ENCODE measurements around the gene TRIM27. TPM values are rescaled to one million over a fixed set of nuclear protein-coding genes. Genes with fewer than 3 reads are reported as not detected.
"Not testable (repeated sequence)": the region's sequence is repeated elsewhere in the genome, so short reads cannot be mapped to it uniquely, and the experiment has no call there.

Gene TRIM27
- total RNA-seq, 1 experiment from 2014 or later: 76.2 TPM

- no peak for DNase-seq (ENCODE audit: low read depth, low spot score)
- in situ Hi-C loops (cut with HindIII; ENCODE audit: low pct_unique_long_range_greater_than_20kb, low sequenced_read_pairs): no loop called here
These were observed 21.6 kb upstream of the TRIM27 start for GRCh38 chr6:28945349-28945748.

GRCh38 chr6:28944412-28944865 lies 20.7 kb upstream of the TRIM27 start:
- peak; percentile 84 for DNase-seq (ENCODE audit: low read depth, low spot score)
- in situ Hi-C loops (cut with HindIII; ENCODE audit: low pct_unique_long_range_greater_than_20kb, low sequenced_read_pairs): no loop called here

DNA sequence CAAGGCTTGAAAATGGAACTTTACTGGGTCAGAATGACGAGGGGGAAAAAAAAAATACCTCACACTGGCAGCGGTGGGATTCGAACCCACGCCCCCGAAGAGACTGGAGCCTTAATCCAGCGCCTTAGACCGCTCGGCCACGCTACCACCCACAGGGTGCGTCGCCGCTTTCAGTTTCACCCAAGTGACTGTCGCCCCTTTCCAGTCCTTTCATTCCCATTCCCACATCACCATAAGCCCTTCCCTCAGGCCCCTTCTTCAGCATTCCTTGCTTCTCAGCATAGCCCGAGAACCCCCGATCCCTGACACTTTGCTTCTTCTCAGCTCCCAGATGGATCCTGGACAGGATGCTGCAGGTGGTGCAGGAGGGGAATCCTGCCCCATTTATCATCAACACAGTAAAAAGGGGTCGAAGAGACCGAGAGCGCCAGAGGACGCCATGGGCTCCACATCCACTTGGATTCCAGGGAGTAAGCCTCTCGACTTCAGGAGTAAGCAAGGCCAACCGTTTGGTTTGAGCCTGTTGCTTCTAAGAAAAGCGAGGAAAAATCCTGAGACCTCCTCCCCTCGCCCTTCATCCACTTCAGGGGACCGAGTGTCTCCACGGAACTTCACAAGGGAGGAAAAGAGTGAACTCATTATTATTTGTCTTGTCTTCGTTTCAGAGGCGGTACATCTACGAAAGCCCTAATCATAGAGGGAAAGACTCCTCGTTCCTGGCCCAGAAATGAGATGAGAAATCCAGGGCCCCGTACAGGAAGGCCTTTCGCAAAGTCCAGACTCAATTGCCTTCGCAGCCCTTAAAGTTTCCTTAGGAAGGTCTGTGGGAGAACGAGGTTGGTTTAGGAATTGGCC lies 20.0 kb upstream of the TRIM27 start:
- DNase-seq (ENCODE audit: low read depth, low spot score): peak; percentile 83
- in situ Hi-C loops (cut with HindIII; ENCODE audit: low pct_unique_long_range_greater_than_20kb, low sequenced_read_pairs): no loop called here

DNA sequence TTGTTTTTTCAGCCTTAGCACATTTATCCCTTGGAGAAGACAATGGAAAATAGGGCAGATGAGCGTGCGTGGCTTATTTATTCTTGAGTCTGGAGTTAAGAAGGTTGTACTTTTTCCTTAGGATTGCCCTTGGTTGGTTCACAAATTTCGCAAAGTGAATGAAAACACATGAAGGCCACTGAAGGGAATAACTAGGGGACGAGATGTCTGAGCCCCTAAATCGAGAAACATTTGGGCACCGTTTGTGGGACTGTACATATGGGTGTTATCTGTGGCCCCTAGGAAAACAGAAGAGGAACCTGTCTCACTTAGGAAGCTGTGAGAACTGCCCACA lies 19.4 kb upstream of the TRIM27 start:
- DNase-seq (ENCODE audit: low read depth, low spot score): no peak
- in situ Hi-C loops (cut with HindIII; ENCODE audit: low pct_unique_long_range_greater_than_20kb, low sequenced_read_pairs): no loop called here

GRCh38 chr6:28941684-28942448 lies 18.1 kb upstream of the TRIM27 start:
- in situ Hi-C loops (cut with HindIII; ENCODE audit: low pct_unique_long_range_greater_than_20kb, low sequenced_read_pairs): no loop called here
- DNase-seq (ENCODE audit: low read depth, low spot score): no peak

- DNase-seq (ENCODE audit: low read depth, low spot score): peak; percentile 92
- in situ Hi-C loops (cut with HindIII; ENCODE audit: low pct_unique_long_range_greater_than_20kb, low sequenced_read_pairs): no loop called here
These were observed 17.3 kb upstream of the TRIM27 start for GRCh38 chr6:28940858-28941683.

DNA sequence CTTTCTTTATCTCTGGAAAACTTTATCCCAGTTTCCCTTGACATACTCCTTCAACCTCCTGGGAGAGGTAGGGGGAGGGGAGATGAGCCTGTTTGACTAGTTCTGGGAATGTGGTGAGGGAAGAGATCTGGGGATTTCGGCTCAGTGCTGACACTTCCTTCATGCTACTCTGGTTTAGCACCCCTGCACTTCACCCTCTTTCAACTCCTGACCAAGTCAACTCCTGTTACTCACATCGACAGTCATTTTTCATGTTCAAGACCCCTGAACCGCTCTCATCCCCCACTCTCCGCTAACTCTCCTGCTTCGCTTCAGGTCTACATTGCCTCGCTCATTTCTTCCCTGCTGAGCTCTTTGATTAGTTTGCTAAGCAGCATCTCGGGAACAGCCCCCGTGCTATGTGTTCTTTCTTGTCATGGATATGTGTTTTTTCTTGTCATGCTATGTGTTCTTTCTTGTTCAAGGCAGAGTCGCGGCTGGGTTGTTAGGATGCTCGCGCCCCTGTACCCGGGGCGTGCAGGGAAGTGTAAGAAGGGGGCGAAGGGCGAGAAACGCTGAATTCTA lies 16.6 kb upstream of the TRIM27 start:
- peak; percentile 72 for DNase-seq (ENCODE audit: low read depth, low spot score)
- in situ Hi-C loops (cut with HindIII; ENCODE audit: low pct_unique_long_range_greater_than_20kb, low sequenced_read_pairs): no loop called here

- DNase-seq (ENCODE audit: low read depth, low spot score): no peak
- in situ Hi-C loops (cut with HindIII; ENCODE audit: low pct_unique_long_range_greater_than_20kb, low sequenced_read_pairs): no loop called here
These were observed 9.3 kb upstream of the TRIM27 start for GRCh38 chr6:28933069-28933468.

DNA sequence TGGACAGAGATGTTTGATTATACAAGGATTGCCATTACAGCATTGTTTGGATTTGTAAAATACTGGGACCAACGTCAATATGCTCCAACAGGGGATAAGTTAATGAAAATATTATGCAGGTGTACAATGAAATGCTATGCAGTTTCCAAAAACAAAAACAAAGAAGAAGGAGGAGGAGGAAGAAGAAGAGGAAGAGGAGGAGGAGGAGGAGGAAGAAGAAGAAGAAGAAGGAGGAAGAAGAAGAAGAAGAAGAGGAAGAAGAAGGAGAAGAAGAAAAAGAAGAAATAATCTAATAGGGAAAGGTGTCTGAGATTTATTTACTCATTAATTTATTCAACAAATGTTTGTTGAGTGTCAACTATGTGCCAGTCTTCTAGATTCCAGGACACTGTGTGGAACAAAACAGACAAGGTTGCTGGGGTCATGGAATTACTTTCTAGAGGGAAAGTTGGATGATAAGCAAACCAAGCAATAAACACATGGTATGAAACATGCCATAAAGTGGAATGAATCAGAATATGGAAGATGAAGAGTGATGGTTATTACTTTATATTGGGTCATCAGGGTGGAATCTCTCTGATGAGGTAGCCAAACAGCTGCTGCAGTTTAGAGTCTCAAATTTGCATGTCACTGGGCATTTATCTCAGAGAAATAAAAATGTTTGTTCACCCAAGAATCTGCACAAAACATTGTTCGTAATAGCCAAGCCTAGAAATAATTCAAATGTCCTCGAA lies 6.3 kb upstream of the TRIM27 start:
- no peak for DNase-seq (ENCODE audit: low read depth, low spot score)
- in situ Hi-C loops (cut with HindIII; ENCODE audit: low pct_unique_long_range_greater_than_20kb, low sequenced_read_pairs): no loop called here

GRCh38 chr6:28929339-28929738 lies 5.6 kb upstream of the TRIM27 start:
- DNase-seq (ENCODE audit: low read depth, low spot score); in situ Hi-C loops (cut with HindIII; ENCODE audit: low pct_unique_long_range_greater_than_20kb, low sequenced_read_pairs): not testable (repeated sequence)

DNA sequence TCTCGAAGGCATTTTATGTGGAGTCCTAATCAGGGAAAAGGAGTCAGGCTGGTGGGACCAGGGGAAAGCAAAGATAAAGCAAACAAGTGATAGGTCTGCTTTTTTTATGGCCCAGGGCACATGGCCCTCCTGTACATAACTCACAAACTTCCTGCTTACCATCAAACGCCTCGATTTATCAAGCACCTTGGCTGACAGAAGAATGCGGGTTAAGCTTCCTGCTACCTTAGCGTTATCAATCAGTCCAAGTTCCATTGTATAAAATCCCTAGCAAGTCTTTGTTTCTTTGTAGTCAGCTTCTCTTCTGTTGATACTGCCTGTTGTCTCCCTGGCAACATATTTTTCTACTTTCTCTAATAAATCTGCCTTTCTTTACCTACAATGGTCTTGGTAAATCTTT lies 4.1 kb upstream of the TRIM27 start:
- DNase-seq (ENCODE audit: low read depth, low spot score): no peak
- in situ Hi-C loops (cut with HindIII; ENCODE audit: low pct_unique_long_range_greater_than_20kb, low sequenced_read_pairs): no loop called here

- peak; percentile 43 for DNase-seq (ENCODE audit: low read depth, low spot score)
- in situ Hi-C loops (cut with HindIII; ENCODE audit: low pct_unique_long_range_greater_than_20kb, low sequenced_read_pairs): no loop called here
These were observed 916 bp downstream of the TRIM27 start for GRCh38 chr6:28922821-28923317.

- DNase-seq (ENCODE audit: low read depth, low spot score): no peak
- in situ Hi-C loops (cut with HindIII; ENCODE audit: low pct_unique_long_range_greater_than_20kb, low sequenced_read_pairs): no loop called here
These were observed 1.6 kb downstream of the TRIM27 start for GRCh38 chr6:28922004-28922820.

DNA sequence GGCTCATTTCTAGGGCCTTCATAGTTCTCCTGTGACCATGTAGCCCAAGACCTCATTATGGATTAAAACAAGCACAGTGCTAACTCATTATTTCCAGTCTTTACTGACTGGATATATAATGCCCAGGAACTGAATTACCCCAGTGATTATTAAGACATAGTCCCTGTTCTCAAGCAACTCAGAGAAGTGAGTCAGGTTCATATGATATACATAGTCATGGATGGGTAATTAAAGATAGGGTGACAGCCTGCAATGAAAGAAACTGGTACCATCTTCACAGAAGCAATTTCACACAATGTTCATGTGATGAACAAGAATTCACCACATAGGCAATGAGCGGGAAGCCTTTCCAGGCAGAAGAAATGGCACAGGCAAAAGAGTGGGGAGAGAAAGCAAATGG lies 3.5 kb downstream of the TRIM27 start:
- in situ Hi-C loops (cut with HindIII; ENCODE audit: low pct_unique_long_range_greater_than_20kb, low sequenced_read_pairs): no loop called here
- no peak for DNase-seq (ENCODE audit: low read depth, low spot score)

GRCh38 chr6:28914941-28915340 lies 8.8 kb downstream of the TRIM27 start:
- in situ Hi-C loops (cut with HindIII; ENCODE audit: low pct_unique_long_range_greater_than_20kb, low sequenced_read_pairs): no loop called here

GRCh38 chr6:28910901-28911690 lies 12.7 kb downstream of the TRIM27 start:
- no peak for DNase-seq (ENCODE audit: low read depth, low spot score)

More at GRCh38 chr6:28914941-28915340, 8.8 kb downstream of the TRIM27 start:
- DNase-seq (ENCODE audit: low read depth, low spot score): no peak

More at GRCh38 chr6:28910901-28911690, 12.7 kb downstream of the TRIM27 start:
- in situ Hi-C loops (cut with HindIII; ENCODE audit: low pct_unique_long_range_greater_than_20kb, low sequenced_read_pairs): no loop called here

Measured in SK-MEL-5 (cell line).